Activated CD8-positive, alpha-beta memory T cell treated with anti-CD3 and anti-CD28 coated beads, Interleukin-2, amount 50 U/mL, for 48 hours (primary cell): ENCODE data around the gene WFDC11.
"Not testable (repeated sequence)": the region's sequence is repeated elsewhere in the genome, so short reads cannot be mapped to it uniquely, and the experiment has no call there.

Experiments used
- DNase-seq: peaks from one replicate; pipeline ENCODE4 v3.0.0-alpha.2; 2020

WFDC11 gene

DNA sequence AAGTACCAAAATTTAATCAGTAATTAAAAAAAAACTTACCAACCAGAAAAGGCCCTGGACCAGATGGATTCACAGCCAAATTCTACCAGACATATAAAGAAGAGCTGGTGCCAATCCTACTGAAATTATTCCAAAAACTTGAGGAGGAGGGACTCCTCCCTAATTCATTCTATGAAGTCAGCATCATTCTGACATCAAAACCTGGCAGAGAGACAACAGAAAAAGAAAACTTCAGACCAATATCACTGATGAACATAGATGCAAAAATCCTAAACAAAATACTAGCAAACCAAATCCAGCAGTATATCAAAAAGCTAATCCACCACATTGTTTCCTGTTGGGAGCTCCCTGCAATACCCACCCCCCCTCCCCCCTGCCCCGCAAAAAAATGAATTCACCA, at the start of gene WFDC11:
Gene WFDC11, minus strand, starts transcription at position 101 of the 400 bp plus-strand sequence. CDS start 19,639 bp downstream, outside the sequence.
- no peak for DNase-seq

- DNase-seq, result not testable (repeated sequence)
Measured at GRCh38 chr20:45716141-45716688, 46.2 kb upstream of the WFDC11 start.

- DNase-seq, result no peak
Measured at GRCh38 chr20:45704969-45705637, 35.1 kb upstream of the WFDC11 start, which contains the start of gene WFDC10B. TSS of gene WFDC10B (minus strand) at chr20:45705019. CDS start at chr20:45685992, 19,027 bp downstream.

- DNase-seq, result no peak
Measured at GRCh38 chr20:45701873-45702272, 31.8 kb upstream of the WFDC11 start, which contains the start of gene WFDC13. TSS of gene WFDC13 (plus strand) at chr20:45702038. CDS start at chr20:45702124, 86 bp downstream.

- no peak for DNase-seq
Measured at GRCh38 chr20:45701104-45701503, 31.1 kb upstream of the WFDC11 start.

- no peak for DNase-seq
Measured at GRCh38 chr20:45695496-45695895, 25.5 kb upstream of the WFDC11 start.

DNA sequence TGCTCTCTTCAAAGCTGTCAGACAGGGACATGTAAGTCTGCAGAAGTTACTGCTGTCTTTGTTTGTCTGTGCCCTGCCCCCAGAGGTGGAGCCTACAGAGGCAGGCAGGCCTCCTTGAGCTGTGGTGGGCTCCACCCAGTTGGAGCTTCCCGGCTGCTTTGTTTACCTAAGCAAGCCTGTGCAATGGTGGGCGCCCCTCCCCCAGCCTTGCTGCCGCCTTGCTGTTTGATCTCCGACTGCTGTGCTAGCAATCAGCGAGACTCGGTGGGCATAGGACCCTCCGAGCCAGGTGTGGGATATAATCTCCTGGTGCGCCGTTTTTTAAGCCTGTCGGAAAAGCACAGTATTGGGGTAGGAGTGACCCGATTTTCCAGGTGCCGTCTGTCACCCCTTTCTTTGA, 23.3 kb upstream of the WFDC11 start:
- DNase-seq, result not testable (repeated sequence)

DNA sequence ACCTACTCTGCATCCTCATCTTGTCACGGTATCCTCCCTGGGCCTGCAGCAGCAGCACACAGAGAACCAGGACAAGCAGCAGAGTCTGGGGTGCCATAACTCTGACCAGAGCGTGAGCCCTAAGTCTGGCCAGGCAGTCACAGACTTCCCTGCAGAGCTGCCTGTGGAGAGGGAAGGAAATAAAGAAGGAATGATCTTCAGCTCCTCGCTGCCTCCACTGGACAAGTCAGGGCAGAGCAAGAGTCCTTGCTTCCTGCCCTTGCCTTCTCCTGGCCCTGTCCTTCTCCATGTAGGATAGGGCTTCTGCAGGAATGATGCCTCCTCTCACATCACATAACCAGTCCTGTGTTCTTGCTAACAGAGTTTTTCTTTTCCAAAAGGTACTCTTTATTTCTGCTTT, 15.9 kb upstream of the WFDC11 start:
- no peak for DNase-seq

DNA sequence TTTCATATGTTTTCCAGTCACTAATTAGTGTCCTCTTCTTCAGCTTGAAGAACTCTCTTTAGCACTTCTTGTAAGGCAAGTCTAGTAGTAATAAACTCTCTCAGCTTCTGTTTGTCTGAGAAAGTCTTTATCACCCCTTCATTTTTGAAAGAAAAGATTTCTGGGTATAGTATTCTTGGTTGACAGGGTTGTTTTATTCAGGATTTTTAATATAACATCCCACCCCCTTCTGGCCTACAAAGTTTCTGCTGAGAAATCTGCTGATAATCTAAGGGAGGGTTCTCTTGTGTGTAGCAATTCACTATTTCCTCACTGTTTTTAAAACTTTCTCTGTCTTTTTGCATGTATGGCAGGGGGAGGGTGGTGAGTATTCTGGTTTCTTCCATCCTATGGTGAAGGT, 9.6 kb upstream of the WFDC11 start:
- no peak for DNase-seq

- DNase-seq, result no peak
Measured at GRCh38 chr20:45672765-45673164, 2.7 kb upstream of the WFDC11 start.

- DNase-seq, result not testable (repeated sequence)
Measured at GRCh38 chr20:45657038-45657437, 13.0 kb downstream of the WFDC11 start.

- not testable (repeated sequence) for DNase-seq
Measured at GRCh38 chr20:45651726-45652125, 18.3 kb downstream of the WFDC11 start.

DNA sequence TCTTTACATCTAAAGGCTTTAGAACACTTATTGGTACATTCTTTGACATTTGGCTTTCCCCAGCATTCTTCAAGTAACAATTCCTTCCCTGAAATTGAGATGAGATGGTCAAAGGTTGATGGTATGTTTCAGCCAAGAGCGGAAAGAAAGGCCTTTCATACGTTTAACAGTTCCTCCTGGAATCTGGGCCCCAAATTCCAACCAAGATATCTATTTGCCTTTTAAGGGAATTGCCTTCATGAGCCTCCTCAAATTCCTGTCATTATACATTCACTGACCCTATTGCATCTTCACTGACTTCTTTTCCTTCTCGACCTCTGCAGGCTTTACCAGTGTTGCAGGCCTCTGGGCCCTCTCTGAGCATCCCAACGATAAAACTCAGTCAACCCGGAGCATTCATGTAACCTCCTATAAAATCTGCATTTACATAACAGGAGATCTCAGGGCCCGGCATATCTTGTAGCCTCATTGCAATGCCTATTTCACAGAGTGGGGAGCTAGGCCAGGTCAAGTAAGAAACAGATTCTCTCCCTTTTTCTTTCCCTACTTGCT, 20.7 kb downstream of the WFDC11 start:
- DNase-seq, result no peak

GRCh38 chr20:45647441-45648050, 22.5 kb downstream of the WFDC11 start:
- no peak for DNase-seq

- DNase-seq, result no peak
Measured at GRCh38 chr20:45646875-45647274, 23.2 kb downstream of the WFDC11 start.

GRCh38 chr20:45645869-45646268, 24.2 kb downstream of the WFDC11 start:
- not testable (repeated sequence) for DNase-seq

GRCh38 chr20:45641076-45641475, 29.0 kb downstream of the WFDC11 start:
- not testable (repeated sequence) for DNase-seq

- no peak for DNase-seq
Measured at GRCh38 chr20:45639687-45640086, 30.4 kb downstream of the WFDC11 start.

GRCh38 chr20:45636513-45636912, 33.5 kb downstream of the WFDC11 start:
- no peak for DNase-seq

GRCh38 chr20:45631184-45631583, 38.9 kb downstream of the WFDC11 start, which contains the start of gene WFDC9:
TSS of gene WFDC9 (minus strand) at chr20:45631284. CDS start at chr20:45610181, 21,103 bp downstream.
- DNase-seq, result no peak

DNA sequence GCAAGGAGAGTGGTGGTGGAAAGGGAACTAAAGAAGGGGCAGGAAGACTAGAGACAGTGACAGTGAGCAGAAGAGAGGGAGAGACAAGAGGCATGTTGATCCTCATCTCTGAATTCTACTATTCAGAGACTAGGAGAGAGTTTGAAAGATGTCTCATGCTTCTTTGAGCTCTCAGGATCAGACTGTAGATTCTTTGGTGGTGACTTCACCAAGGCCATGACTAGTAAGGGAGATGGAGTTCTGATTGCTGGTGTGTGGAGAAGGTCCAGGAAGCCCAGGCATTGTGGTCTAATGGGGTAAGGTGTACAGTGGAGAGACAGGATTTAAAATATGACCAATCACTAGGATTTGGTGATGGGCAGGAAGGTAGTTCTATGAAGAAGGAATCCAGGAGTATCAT, 39.7 kb downstream of the WFDC11 start:
- no peak for DNase-seq

DNA sequence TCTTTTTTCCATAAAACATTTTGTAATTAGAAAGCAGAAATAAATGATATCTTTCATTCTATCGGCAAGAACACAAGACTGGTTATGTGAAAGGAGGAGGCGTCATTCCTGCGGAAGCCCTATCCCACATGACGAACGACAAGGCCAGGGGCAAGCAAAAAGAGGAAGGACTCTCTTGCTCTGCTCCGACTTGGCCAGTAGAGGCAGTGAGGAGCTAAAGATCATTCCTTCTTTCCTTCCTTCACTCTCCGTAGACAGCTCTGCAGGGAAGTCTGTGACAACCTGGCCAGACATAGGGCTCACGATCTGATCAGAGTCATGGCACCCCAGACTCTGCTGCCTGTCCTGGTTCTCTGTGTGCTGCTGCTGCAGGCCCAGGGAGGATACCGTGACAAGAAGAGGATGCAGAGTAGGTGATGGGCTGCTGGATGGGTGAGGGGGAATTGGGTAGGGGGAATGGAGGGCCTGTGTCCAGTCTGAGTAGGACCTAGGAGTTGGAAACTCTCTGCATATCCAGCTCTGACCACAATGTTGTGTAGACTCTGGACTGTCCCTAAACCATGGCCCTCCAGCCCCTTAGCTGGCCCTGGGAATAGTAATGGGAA, 40.4 kb downstream of the WFDC11 start, which contains the start of gene WFDC10A:
Gene WFDC10A, plus strand, starts transcription at position 244 of the 605 bp plus-strand sequence. Its CDS starts 75 bp downstream, at position 319.
- DNase-seq, result peak; percentile 56

DNA sequence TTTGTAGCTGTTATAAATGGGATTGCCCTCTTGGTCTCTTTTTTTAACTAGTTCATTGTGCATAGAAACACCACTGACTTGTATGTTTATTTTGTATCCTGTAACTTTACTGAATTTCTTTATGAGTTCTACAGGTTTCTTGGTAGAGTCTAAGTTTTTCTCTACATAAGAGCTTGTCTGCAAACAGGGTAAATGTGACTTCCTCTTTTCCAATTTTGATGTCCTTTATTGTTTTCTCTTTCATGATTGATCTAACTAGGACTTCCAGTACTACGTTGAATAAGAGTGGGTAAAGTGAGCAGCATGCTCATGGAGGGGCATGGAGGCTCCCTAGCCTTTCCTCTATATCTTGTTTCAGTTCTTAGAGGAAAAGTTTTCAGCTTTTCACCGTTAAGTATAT, 43.5 kb downstream of the WFDC11 start:
- DNase-seq, result no peak
